HL-60 (cell line): Measurements from ENCODE around the gene ROR2.

Experiments
- GABPA ChIP-seq: IDR thresholded peaks from 2 replicates; pipeline ENCODE4 v1.6.1; 2012; ENCODE audit warnings: low read depth
- TF ChIP-seq, protein P1 (sequence below): IDR thresholded peaks from one replicate; pipeline ENCODE4 v1.5.1; 2011; ENCODE audit warnings: low read length, control low read depth, inconsistent platforms; ENCODE audit not compliant: insufficient read depth

DNA sequence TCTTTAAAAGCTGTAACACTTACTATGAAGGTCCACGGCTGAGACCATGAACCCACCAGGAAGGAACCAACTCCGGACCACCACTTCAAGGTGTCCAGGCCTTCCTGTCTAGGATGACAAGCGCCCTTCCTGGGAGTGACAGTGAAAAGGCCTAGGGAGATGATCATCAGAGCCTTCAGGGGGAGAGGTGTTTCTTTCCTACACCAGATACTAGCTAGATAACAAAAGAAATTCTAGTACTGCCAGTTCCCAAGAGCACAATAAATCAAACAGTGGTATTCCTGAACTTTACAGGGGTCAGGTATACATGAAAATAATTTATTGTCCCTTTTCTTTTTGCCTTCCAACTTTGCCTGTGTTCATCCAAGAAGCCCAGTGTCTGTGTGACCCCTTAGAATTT is 432.2 kb downstream of the ROR2 start:
- TF ChIP-seq GABPA, result no peak
- TF ChIP-seq, protein P1, sequence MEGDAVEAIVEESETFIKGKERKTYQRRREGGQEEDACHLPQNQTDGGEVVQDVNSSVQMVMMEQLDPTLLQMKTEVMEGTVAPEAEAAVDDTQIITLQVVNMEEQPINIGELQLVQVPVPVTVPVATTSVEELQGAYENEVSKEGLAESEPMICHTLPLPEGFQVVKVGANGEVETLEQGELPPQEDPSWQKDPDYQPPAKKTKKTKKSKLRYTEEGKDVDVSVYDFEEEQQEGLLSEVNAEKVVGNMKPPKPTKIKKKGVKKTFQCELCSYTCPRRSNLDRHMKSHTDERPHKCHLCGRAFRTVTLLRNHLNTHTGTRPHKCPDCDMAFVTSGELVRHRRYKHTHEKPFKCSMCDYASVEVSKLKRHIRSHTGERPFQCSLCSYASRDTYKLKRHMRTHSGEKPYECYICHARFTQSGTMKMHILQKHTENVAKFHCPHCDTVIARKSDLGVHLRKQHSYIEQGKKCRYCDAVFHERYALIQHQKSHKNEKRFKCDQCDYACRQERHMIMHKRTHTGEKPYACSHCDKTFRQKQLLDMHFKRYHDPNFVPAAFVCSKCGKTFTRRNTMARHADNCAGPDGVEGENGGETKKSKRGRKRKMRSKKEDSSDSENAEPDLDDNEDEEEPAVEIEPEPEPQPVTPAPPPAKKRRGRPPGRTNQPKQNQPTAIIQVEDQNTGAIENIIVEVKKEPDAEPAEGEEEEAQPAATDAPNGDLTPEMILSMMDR, result no peak
